Measurements from ENCODE around the gene MAP4K5.

DNA sequence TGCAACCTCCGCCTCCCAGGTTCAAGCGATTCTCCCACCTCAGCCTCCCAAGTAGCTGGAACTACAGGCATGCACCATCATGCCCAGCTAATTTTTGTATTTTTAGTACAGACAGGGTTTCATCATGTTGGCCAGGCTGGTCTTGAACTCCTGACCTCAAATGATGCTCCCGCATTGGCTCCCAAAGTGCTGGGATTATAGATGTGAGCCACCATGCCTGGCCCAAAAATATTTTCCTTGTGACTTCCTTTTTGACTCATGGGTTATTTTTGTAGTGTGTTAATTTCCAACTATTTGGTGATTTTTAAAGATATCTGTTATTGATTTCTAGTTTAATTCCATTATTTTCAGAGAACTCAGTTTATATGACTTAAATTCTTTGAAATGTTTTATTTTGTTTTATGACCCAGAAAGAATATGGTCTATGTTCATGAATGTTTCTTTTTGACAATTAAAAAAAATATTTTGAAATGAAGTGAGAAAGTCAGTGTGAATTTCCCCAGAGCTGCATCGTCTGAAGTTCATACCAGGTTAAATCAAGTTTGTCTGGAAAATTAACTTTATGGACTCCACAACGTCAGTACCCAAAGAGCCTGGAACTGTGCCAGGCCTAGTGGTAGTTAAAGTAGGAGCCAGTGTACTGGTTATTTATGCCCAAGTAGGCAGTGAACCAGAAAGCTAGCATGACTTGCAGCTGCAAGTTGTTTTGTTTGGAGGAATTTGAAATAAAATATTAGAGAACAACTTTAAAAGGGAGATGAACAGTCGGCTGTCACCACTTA lies 132.9 kb downstream of the MAP4K5 start:
- TF ChIP-seq POLR2A (IDR thresholded peaks at IDR 0.05) (no peak), EP300 (IDR thresholded peaks at IDR 0.05) (no peak)
